ENCODE measurements around the gene PNPLA2.

GRCh38 chr11:859394-860131 is 40.8 kb downstream of the PNPLA2 start:
- no peak for TF ChIP-seq CTCF (IDR thresholded peaks at IDR 0.05 in 4 of 5, conservative IDR thresholded peaks at IDR 0.05 in 1 of 5)
- TF ChIP-seq POLR2A (IDR thresholded peaks at IDR 0.05): no peak

All from gastrocnemius medialis (tissue), 4 donors.